Measurements from ENCODE around the gene ZNF777.

DNA sequence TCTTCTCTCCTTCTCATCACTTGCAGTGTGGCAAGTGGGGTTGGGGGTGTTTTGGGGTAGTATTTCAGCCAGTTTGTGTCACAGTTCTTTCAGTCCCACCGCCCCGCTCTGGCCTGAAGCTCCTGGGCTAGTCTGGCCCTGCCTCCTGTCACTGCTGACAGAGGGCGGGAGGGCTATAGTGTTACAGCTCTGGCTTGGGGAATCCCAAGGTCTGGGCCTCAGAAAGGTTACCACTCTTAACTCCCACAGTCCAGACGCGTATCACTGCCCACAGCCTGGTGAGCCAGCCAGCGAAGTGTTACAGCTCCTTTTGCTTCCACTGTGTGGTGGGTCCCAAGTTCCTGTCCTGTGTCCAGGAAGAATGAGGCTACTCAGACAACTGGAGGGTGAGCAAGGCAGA lies 56.0 kb downstream of the ZNF777 start:
- TF ChIP-seq, protein P1, sequence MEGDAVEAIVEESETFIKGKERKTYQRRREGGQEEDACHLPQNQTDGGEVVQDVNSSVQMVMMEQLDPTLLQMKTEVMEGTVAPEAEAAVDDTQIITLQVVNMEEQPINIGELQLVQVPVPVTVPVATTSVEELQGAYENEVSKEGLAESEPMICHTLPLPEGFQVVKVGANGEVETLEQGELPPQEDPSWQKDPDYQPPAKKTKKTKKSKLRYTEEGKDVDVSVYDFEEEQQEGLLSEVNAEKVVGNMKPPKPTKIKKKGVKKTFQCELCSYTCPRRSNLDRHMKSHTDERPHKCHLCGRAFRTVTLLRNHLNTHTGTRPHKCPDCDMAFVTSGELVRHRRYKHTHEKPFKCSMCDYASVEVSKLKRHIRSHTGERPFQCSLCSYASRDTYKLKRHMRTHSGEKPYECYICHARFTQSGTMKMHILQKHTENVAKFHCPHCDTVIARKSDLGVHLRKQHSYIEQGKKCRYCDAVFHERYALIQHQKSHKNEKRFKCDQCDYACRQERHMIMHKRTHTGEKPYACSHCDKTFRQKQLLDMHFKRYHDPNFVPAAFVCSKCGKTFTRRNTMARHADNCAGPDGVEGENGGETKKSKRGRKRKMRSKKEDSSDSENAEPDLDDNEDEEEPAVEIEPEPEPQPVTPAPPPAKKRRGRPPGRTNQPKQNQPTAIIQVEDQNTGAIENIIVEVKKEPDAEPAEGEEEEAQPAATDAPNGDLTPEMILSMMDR (IDR thresholded peaks at IDR 0.05; ENCODE audit: borderline replicate concordance, extremely low read depth, low read length, poor library complexity, severe bottlenecking): no peak
- no peak for TF ChIP-seq EZH2 (IDR thresholded peaks at IDR 0.05; ENCODE audit: borderline replicate concordance, low read depth, low read length, severe bottlenecking)
